22Rv1 (cell line): ENCODE data around the gene SMIM44.

ENCODE experiments used
- CTCF ChIP-seq: fragments of 450-650 bp; IDR thresholded peaks from 2 replicates; pipeline ENCODE4 v1.5.1; 2017; ENCODE audit warnings: mild to moderate bottlenecking
- ZFX ChIP-seq: fragments of 450-650 bp; IDR thresholded peaks from 2 replicates; pipeline ENCODE4 v1.6.1; 2017; ENCODE audit warnings: antibody characterized with exemption, borderline replicate concordance

- TF ChIP-seq CTCF (no peak), ZFX (no peak)
Observed at GRCh38 chr19:3433805-3434540, 49.3 kb downstream of the SMIM44 start.
